Measurements from ENCODE around the gene TEX28. TPM values are rescaled to one million over a fixed set of nuclear protein-coding genes. Genes with fewer than 3 reads are reported as not detected.
"Not testable (repeated sequence)": the region's sequence is repeated elsewhere in the genome, so short reads cannot be mapped to it uniquely, and the experiment has no call there.

Gene TEX28
- polyA plus RNA-seq, 10 donors, result not detected

GRCh38 chrX:154248076-154248475, 46.8 kb downstream of the TEX28 start:
- DNase-seq, result not testable (repeated sequence)

GRCh38 chrX:154247377-154248045, 47.4 kb downstream of the TEX28 start:
- not testable (repeated sequence) for DNase-seq

- not testable (repeated sequence) for DNase-seq
These were observed 54.9 kb downstream of the TEX28 start for GRCh38 chrX:154239982-154240503.

- not testable (repeated sequence) for DNase-seq
These were observed 55.9 kb downstream of the TEX28 start for GRCh38 chrX:154238939-154239559.

- not testable (repeated sequence) for DNase-seq
These were observed 61.3 kb downstream of the TEX28 start for GRCh38 chrX:154233620-154234019.

GRCh38 chrX:154231443-154231842, 63.5 kb downstream of the TEX28 start:
- not testable (repeated sequence) for DNase-seq

- not testable (repeated sequence) for DNase-seq
These were observed 68.2 kb downstream of the TEX28 start for GRCh38 chrX:154226706-154227105.

- DNase-seq, result not testable (repeated sequence)
These were observed 69.6 kb downstream of the TEX28 start for GRCh38 chrX:154225292-154225691.

Other genes with a start within 250 kb of the TEX28 start
- gene MECP2, start 197.4 kb downstream of the TEX28 start, polyA plus RNA-seq (ENCODE audit: insufficient read length in 10 of 10), result 10 to 100 TPM; 16.0 to 26.0 (median 19.9) TPM
- not detected for gene OPN1LW, start 150.9 kb downstream of the TEX28 start, polyA plus RNA-seq (ENCODE audit: insufficient read length in 10 of 10)
- gene OPN1MW, start 112.5 kb downstream of the TEX28 start, polyA plus RNA-seq (ENCODE audit: insufficient read length in 10 of 10), result not detected
- gene OPN1MW2, start 75.4 kb downstream of the TEX28 start, polyA plus RNA-seq (ENCODE audit: insufficient read length in 10 of 10), result not detected
- not detected for gene OPN1MW3, start 37.5 kb downstream of the TEX28 start, polyA plus RNA-seq (ENCODE audit: insufficient read length in 10 of 10)
- under 1 TPM in 8 of 10 donors, not detected in 2; 0.08 to 0.72 (median 0.27) TPM for gene TKTL1, start 671 bp upstream of the TEX28 start, polyA plus RNA-seq (ENCODE audit: insufficient read length in 10 of 10)
- 100 to 1,000 TPM; 198 to 402 (median 274) TPM for gene FLNA, start 79.5 kb upstream of the TEX28 start, polyA plus RNA-seq (ENCODE audit: insufficient read length in 10 of 10)
- 10 to 100 TPM; 39.6 to 54.1 (median 46.9) TPM for gene EMD, start 84.2 kb upstream of the TEX28 start, polyA plus RNA-seq (ENCODE audit: insufficient read length in 10 of 10)
- 1,000 to 10,000 TPM; 4,675 to 6,417 (median 5,723) TPM for gene RPL10, start 103.3 kb upstream of the TEX28 start, polyA plus RNA-seq (ENCODE audit: insufficient read length in 10 of 10)
- gene DNASE1L1, start 114.1 kb upstream of the TEX28 start, polyA plus RNA-seq (ENCODE audit: insufficient read length in 10 of 10), result 10 to 100 TPM; 15.0 to 37.2 (median 32.3) TPM
- gene TAFAZZIN, start 116.4 kb upstream of the TEX28 start, polyA plus RNA-seq (ENCODE audit: insufficient read length in 10 of 10), result 10 to 100 TPM; 15.5 to 38.3 (median 25.9) TPM
- gene ATP6AP1, start 133.6 kb upstream of the TEX28 start, polyA plus RNA-seq (ENCODE audit: insufficient read length in 10 of 10), result 10 to 100 TPM; 52.3 to 72.3 (median 59.8) TPM
- 100 to 1,000 TPM in 1 of 10 donors, 10 to 100 TPM in 9; 71.8 to 116 (median 84.7) TPM for gene GDI1, start 142.0 kb upstream of the TEX28 start, polyA plus RNA-seq (ENCODE audit: insufficient read length in 10 of 10)
- gene FAM50A, start 149.0 kb upstream of the TEX28 start, polyA plus RNA-seq (ENCODE audit: insufficient read length in 10 of 10), result 10 to 100 TPM; 48.1 to 69.6 (median 57.6) TPM
- gene PLXNA3, start 163.2 kb upstream of the TEX28 start, polyA plus RNA-seq (ENCODE audit: insufficient read length in 10 of 10), result 10 to 100 TPM; 29.4 to 55.6 (median 33.2) TPM
- gene LAGE3, start 184.2 kb upstream of the TEX28 start, polyA plus RNA-seq (ENCODE audit: insufficient read length in 10 of 10), result 10 to 100 TPM in 7 of 10 donors, 1 to 10 TPM in 3; 8.4 to 16.6 (median 11.3) TPM
- gene UBL4A, start 191.5 kb upstream of the TEX28 start, polyA plus RNA-seq (ENCODE audit: insufficient read length in 10 of 10), result 10 to 100 TPM; 18.4 to 29.0 (median 23.5) TPM
- 10 to 100 TPM in 8 of 10 donors, 1 to 10 TPM in 2; 9.1 to 17.4 (median 12.2) TPM for gene SLC10A3, start 195.5 kb upstream of the TEX28 start, polyA plus RNA-seq (ENCODE audit: insufficient read length in 10 of 10)
- 10 to 100 TPM; 21.6 to 33.9 (median 26.2) TPM for gene FAM3A, start 221.1 kb upstream of the TEX28 start, polyA plus RNA-seq (ENCODE audit: insufficient read length in 10 of 10)

All from muscle of back (tissue), 11 donors.